ENCODE data around the gene SUPV3L1. TPM values are rescaled to one million over a fixed set of nuclear protein-coding genes. Genes with fewer than 3 reads are reported as not detected.

SUPV3L1 gene
- total RNA-seq, 1 donor from 2014 or later = 40.2 TPM

DNA sequence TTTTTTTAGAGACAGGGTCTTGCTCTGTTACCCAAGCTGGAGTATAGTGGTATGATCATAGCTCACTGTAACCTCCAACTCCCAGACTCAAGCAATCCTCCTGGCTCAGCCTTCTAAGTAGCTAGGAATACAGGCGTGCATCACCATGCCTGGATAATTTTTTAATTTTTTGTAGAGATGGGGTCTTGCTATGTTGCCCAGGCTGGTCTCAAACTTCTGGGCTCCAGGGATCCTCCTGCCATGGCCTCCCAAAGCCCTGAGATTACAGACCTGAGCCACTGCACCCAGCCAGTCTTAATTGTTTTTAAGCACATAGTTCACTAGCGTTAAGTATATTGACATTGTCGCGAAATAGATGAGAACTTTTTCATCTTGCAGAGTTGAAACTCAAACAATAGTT is 2.0 kb downstream of the SUPV3L1 start:
- ATAC-seq (no peak), DNase-seq (no peak)
- intact Hi-C loops (cut with micrococcal nuclease) = no loop called here

DNA sequence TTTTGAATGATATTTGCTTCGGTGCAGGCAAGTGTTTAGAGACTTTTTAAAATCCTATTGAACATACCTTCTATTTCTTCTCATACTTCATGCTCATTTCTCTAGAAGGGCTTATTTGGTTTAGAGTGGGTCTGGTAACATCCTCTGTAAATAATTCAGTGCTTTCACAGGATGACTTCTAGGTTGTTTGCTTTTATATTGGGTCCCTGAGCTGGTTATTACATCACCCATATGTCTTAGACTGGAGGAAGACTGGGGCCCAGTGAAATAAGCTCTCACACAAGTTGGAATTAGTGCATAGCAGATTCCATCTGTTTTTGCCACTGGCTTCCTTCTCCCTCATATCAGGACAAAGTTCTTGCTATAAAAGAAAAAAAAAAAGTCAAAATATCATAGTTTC is 6.5 kb downstream of the SUPV3L1 start:
- DNase-seq = no peak
- ATAC-seq = no peak
- intact Hi-C loops (cut with micrococcal nuclease) = no loop called here

DNA sequence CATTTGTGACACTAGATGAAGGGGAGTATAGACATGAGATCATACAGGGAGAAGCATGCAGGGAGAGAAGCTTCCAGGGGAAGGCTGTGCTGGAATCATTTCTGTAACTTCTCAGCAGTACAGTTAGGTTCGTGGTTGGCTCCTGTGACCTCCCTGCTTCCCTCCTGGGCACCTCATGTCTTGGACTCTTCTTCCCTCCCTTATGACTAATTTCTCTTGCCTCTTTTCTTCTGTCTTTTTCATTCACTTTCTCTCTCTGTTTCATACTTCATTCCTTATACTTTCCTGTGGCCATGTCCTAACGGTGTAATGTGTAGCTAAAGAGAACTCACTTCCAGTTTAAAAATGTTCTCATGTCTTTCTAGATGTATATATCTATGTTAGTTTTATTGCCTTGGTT is 21.0 kb downstream of the SUPV3L1 start:
- DNase-seq = no peak
- intact Hi-C loops (cut with micrococcal nuclease) = no loop called here
- ATAC-seq = no peak

DNA sequence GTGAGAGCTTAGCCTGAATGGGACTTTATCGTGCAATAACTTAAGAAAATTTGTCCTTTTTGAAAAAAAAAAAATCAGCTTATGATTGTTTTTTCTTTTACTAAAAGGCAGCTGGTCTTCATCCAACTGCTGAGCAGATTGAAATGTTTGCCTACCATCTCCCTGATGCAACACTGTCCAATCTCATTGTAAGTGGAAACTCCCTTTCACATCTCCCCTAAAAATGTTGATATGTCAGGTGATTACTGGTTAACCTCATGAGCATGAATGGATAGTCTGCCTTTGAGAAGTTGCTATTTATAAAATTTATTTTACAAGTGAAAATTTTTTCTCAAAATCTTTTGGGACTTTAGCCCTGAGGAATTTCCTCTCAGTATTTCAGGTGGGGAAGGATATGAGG is 22.3 kb downstream of the SUPV3L1 start:
- no peak for DNase-seq
- intact Hi-C loops (cut with micrococcal nuclease) = no loop called here
- no peak for ATAC-seq

DNA sequence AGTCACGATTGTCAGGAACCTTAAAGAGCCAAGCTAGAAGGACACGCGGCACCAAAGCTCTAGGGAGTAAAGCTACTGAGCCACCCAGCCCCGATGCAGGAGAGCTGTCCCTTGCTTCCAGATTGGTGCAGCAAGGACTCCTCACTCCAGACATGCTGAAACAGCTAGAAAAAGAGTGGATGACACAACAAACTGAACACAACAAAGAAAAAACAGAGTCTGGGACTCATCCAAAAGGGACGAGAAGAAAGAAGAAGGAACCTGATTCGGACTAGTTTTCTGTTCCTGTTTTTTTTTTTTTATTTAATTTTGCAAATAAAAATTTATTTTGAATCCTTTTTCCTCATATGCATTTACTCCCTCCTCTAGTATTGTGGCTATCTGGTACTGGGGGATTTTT is 28.7 kb downstream of the SUPV3L1 start:
- no peak for DNase-seq
- no peak for ATAC-seq
- intact Hi-C loops (cut with micrococcal nuclease) = no loop called here

DNA sequence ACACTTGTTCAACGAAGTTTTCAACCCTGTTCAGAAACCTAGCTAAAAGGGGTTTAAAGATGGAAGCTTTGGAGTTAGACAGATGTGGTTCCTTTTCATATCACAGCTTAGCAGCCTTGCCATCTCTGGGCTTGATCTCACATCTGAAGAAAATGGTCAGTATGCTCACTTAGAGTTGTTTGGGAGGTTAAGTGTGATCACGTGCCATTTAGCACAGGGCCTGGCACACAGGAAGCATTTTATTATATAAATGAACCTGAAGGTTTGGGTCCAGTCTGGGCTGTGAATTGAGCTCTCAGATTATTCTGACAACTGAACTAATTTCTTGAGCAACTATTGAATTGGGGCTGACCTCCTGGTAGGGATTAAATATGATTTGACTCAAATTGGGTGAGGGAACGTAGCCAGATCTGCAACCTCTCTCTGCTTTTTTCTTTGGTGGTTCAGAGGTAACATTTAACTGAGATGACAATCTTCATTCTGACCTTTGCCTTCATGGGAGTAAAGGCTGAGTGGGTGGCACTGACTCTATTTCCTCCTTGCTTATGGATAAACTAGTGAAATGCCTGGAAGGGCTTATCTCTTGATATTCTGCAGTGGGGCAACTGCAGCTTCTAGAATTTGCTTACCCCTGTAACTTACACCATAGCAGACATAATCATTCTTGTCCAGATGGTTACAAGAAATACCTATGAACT is 29.9 kb downstream of the SUPV3L1 start:
- ATAC-seq = no peak
- intact Hi-C loops (cut with micrococcal nuclease) = no loop called here
- DNase-seq = no peak

DNA sequence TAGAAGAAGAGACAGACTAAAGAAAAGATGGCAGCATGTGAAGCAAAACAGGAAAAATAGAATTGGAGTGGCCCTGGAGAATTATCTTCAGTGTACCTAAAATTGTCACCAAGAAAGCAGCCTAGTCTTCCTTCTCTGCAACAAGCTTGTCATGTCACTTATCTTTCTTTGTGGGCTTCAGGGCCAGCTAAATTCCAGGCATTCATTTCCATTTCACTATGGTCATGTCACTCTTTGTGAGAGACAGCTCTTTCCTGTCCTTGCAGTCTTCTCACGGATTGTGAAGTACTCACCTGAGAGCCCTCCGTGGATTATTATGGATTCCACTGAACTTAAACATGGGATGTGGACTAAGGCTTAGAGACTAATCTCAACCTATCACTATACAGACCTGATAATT is 31.1 kb downstream of the SUPV3L1 start:
- intact Hi-C loops (cut with micrococcal nuclease) = no loop called here
- no peak for ATAC-seq
- no peak for DNase-seq

DNA sequence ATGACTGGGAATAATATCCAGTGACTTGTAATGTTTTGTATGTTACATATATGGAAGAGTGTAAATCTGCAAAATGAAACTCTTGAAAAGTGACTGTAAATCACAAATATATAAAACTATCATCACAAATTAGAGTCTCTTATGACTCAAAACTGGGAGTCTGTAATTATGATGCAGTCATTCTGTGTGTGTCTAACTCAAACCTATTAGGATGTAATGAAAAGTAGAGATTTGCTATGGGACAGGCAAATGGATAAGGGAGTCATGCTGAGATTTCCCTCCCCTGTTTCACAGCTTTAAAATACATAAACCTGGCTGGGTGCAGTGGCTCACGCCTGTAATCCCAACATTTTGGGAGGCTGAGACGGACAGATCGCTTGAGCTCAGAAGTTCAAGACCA is 31.5 kb downstream of the SUPV3L1 start:
- intact Hi-C loops (cut with micrococcal nuclease) = no loop called here
- ATAC-seq (no peak), DNase-seq (no peak)

DNA sequence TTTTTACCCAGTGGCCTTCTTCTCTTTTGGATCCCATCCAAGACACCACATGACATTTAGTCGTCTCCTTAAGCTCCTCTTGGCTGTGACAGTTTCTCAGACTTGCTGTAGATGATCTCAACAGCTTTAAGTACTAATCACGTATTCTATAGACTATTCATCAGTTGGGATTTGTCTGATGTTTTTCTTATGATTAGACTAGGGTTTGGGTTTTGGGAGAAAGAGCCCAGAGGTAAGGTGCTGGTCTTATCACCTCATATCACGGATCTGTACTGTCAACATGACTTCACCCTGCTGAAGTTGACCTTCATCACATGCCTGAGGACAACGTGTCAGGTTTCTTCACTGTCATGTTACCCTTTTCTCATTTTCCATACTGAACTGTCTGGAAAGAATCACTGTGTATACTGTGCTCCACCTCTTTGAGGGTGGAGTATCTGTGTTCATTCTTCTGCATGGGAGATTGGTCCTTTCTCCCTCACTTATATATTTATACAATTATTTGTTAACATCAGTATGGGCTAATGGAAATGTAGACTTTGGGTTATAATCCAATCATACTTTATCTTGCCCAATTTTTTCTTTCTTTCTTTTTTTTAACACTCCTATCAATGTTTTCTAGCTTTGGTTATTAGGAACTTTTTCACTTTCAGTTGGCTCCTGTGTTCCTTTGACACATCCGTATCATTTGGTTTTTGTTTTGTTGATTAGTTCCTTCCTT is 33.7 kb downstream of the SUPV3L1 start:
- ATAC-seq (no peak), DNase-seq (no peak)
- intact Hi-C loops (cut with micrococcal nuclease) = no loop called here

DNA sequence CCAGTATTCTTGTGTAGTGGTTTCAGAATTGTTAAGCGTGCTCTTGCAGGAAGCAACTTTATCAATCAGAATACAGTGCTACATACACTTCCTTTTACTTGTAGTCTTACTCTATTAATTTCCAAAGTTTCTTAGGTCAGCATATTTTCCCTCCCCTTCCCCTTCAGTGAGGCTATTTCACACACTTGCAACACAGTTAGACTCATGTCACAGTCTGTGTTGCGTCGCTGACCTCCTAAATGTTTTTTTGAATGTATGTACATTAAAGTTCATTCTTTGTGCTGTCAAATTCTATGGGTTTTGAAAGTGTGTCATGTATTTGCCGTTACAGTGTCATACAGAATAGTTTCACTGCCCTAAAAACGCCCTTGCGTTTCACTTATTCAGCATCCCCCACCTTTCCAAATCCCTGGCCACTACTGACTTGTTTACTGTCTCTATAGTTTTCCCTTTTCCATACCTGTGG is 34.7 kb downstream of the SUPV3L1 start:
- intact Hi-C loops (cut with micrococcal nuclease) = no loop called here
- DNase-seq (no peak), ATAC-seq (no peak)

DNA sequence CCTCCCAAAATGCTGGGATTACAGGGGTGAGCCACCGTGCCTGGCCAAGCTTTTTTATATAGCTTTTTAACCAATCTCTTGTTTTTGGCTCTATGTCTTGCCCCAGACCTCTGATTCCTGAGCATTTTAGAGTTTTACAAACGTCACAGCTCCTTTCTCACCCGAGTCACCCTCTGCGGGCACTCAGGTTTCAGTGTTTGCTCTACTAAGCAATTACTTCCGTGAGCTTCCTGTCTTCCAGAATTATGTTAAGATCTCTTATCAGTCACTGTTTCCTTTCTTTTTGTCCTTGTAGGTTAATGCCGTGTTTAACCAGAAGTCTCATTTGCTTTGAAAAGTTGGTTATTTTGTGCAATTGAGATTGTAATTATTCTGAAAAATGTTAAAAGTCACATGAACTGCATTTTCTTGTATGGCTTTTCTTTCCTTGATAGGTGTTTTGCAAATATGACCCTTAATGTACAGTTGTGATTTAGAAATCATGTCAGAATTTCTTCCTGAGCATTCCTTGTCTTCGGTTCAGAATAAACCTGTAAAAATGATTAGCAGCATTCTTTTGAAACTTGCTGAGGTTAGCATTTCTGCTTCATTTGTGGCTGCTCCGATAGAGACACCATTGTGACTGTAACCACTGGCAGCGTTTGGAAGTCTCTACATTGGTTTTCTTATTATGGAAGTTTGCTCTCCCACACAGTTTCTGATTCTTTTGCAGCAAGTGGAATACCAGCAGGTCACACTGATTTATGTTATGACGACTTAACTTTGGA is 35.6 kb downstream of the SUPV3L1 start:
- ATAC-seq = no peak
- intact Hi-C loops (cut with micrococcal nuclease) = no loop called here

DNA sequence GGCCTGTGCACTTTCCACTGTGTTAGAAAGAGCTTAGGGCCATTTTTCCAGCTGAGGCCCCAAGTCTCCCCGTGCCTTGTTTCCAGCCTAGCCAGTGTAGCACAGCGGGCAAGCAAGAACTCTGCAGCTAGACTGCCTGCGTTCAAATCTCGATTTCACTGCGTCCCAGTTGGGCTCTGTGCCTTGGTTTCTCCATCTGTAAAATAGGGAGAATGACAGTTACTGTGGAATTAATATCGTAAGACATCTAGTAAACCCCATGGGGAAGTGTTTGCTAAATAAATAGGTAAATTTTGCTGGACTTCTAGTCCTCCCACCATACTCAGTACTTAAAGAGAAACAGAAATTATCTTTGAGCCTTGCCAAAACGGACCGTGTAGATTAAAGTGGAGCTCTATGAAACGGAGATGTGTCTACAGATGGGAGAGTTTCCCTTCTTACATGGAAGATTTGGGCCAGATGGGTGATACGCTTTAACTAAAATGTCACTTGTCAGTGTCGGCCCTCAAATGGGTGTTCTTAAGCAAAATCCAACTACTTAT is 36.6 kb downstream of the SUPV3L1 start:
- no peak for ATAC-seq
- intact Hi-C loops (cut with micrococcal nuclease) = no loop called here
- no peak for DNase-seq

More for the DNA sequence above, 35.6 kb downstream of the SUPV3L1 start:
- DNase-seq = no peak

DNA sequence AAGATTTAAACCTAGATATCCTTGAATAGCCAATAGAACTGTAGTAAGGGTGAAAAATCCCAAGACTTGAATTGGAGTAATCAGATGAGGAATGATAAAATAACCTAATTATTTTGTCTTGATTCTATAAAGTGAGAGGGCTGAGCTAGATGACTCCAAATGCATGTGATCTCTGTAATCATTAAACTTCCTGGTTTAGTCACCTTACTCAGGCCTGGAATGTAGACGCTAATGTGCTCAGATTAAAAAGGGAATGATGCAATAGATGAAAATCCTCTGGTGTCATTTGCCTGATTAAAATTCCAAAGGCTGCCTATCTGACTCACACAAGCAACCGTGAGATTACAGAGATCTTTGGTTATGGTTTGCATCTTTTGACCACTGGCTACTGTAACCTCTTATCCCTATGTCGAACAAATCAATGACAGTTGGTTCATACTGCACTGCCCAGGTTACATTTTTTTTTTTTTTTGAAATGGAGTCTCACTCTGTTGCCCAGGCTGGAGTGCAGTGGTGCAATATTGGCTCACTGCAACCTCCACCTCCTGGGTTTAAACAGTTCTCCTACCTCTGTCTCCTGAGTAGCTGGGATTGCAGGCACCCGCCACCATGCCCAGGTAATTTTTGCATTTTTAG is 37.2 kb downstream of the SUPV3L1 start:
- ATAC-seq = no peak
- no peak for DNase-seq
- intact Hi-C loops (cut with micrococcal nuclease) = no loop called here

DNA sequence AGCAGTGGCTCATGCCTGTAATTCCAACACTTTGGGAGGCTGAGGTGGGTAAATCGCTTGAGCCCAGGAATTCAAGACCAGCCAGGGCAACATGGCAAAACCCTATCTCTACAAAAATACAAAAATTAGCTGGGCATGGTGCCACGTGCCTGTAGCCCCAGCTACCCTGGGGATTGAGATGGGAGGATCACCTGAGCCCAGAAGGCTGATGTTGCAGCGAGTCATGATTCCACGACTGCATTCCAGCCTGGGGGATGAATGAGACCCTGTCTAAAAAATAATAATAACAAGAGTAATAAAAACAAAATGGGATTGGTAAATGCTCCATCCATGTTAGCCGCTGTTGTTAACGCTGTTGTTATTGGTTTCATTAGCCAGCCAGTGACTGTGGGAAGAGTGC is 38.8 kb downstream of the SUPV3L1 start:
- intact Hi-C loops (cut with micrococcal nuclease) = no loop called here
- no peak for DNase-seq
- no peak for ATAC-seq

DNA sequence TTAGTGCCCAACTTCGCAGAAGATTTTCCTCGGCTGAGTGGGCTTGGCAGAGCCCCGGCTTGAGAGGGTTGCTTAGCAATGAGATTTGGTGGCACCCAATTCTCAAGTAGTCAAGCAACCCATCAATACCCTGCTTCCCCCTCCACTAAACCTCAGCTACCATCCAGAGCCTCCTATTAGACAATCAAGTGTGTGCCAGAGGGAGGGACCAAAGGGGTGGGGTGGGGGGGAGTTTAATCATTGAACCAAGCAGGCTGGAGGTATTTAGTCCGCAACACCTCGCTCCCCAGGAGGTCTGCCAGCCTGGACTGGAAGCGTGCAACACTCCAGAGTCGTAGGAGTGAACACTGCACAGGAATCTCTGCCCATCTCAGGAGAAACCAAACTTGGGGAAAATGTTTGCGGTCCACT is 40.0 kb downstream of the SUPV3L1 start, which contains the start of gene HKDC1:
TSS of gene HKDC1 (plus strand) at position 292 of the 411 bp plus-strand sequence. CDS start at position 396, 104 bp downstream.
- intact Hi-C loops (cut with micrococcal nuclease) = no loop called here

DNA sequence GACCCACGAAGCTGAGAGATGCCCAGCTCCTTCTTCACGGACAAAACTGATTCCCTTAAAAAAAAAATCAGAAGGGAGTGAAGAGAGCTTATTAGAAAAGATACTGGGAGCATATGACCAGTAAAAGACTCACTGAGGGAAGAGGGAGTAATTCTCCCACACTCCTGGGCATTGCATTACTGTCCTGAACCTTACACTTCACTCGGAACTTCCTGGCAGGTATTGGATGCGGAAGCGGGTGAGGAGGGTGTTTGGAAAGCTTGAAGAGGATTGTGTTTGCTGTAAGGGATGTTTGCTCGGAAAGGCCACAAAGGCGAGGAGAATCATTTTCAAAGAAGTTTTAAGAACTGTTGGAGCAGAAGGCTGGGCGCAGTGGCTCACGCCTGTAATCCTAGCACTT is 40.5 kb downstream of the SUPV3L1 start:
- DNase-seq (no peak), ATAC-seq (no peak)
- intact Hi-C loops (cut with micrococcal nuclease) = no loop called here

More for the DNA sequence above, 40.0 kb downstream of the SUPV3L1 start, which contains the start of gene HKDC1:
- ATAC-seq (no peak), DNase-seq (no peak)

DNA sequence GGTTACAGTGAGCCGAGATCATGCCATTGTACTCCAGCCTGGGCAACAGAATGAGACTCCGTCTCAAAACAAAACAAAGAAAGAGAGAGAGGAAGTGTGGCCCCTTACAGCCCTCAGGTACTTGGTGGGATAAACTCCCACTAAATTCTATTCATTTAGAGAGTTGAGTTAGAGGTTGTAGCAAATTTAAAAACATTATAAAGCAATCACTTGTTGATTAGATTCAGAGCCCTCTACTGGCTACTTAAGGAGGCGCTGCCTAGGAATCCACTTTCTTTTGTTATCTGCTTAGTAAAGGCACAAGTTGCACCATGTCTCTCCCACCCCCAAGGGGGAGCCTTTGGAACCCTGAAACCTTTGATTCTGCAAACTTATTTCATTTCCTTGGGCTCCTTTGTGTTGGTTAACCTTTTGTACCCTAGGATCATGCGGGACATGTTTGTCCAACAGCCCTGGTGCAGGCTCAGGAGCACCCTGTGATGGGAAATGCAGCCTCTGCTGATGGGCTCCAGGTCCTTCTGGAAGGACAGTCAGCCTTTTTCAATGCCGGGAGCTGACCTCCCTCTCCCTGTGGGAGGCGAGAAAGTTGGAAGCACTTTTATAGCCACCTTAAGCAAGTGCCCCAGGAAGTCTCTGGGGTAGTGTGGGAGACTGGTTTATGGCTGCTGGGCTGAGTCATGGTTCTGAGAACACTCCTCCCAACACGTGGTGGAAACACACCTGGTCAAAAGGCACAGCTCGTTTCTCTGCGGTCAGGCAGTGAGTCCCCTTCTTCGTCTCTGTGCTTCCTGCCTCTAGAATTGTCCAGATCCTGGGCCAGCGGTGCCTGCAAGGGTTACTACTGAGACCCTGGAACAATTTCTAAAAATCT is 42.4 kb downstream of the SUPV3L1 start:
- no peak for DNase-seq
- peak; percentile 46 for ATAC-seq
- intact Hi-C loops (cut with micrococcal nuclease) = no loop called here

DNA sequence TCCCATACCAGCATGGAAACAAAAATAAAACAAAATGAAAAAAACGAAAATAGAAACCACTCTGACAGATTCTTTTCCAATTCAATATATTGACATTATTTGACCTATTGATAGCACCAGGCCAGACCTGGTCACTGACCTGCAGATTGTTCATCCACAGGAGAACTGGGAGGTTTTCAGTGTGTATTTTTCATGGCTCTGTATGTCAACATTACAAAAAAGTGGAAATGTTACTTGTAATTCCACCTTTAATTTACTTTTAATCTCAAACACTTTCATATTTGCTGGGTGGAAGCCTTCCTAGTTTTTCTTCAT is 43.0 kb downstream of the SUPV3L1 start:
- intact Hi-C loops (cut with micrococcal nuclease) = no loop called here
- no peak for ATAC-seq

More for the DNA sequence above, 43.0 kb downstream of the SUPV3L1 start:
- DNase-seq = no peak

Data from left ventricle myocardium superior (tissue), 1 donor.